GM12872 (cell line): ENCODE measurements around the gene RNF212B.
A peak's percentile ranks its signal among the peaks of the same experiment; 100 is the strongest.

Experiments used
- CTCF ChIP-seq: IDR thresholded peaks from 3 replicates; pipeline ENCODE4 v1.5.1; 2011; ENCODE audit warnings: low read depth, mild to moderate bottlenecking, low read length, moderate library complexity; ENCODE audit not compliant: insufficient read depth

The RNF212B gene

GRCh38 chr14:23299211-23299957 lies 61.6 kb downstream of the RNF212B start:
- peak; percentile 32; the same call in 1 of the 3 replicates for TF ChIP-seq CTCF

GRCh38 chr14:23299986-23300686 lies 62.4 kb downstream of the RNF212B start:
- no peak for TF ChIP-seq CTCF

DNA sequence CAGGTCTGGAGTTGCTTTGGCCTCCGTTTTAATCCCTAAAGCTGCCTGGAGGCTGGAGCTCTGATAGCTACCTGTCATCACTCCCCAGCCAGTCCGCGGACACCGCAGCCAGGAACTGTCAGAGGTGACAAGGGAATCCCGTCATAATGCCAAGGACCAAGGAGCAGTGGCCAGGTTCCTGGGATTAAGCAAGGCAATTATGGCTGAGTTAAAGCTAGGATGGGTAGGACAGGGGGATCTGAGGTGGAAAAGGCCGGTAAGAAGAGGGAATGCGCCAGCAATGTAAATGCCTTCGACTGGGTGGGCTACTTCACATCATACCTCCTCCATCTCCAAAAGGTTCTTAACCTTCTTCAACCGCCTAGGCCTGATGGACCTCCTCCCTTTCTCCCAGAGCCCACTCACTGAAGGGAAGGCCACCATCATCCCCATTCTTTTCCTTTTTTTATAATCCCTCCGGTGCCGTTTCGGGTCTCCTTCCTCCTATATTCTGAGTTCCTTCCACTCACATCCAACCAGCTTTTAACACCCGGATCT lies 63.0 kb downstream of the RNF212B start:
- TF ChIP-seq CTCF, result no peak

GRCh38 chr14:23301288-23301968 lies 63.7 kb downstream of the RNF212B start:
- TF ChIP-seq CTCF, result peak; percentile 69

GRCh38 chr14:23301969-23302289 lies 64.2 kb downstream of the RNF212B start:
- TF ChIP-seq CTCF, result no peak

DNA sequence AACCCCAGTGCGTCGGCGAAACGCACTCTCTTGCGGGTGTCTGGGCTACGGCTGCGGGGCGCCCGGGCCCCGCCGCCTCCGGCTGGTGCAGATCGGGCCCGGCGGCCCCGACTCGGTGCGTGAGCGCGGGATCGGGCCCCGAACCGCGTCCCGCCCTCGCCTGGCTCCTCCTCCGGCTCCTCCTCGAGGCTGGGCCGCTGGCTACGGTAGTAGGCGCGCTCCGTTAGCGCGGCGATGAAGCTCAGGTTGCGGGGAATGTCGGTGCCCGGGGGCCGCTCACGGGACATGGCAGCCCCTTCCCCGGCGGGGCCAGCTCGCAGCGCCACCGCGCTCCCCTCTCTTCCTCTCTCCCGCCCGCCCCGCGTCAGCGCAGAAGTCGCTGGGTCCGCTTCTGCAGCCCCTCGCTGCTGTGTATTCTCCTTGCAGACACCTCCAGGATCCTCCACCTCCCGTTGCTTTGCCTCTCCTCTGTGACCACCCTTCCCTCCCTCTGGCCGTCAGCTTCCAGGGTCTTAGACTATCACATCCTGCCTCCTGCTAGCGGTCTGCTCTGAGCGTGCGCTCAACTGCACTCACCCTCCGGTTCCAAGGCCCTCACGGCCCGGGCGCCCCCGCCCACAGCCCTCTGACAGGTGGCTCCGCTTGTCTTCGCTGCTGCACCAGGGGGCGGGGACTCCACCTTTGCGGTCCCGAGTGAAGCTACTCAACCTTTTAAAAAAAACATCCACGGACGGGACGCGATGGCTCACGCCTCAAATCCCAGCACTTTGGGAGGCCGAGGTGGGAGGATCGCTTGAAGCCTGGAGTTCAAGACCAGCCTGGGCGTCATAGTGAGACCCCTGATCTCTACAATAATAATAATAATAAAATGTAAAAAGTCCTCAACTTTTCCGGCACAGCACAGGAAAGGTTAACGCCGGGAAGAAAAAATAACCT lies 64.8 kb downstream of the RNF212B start, which contains the start of gene PPP1R3E:
TSS of gene PPP1R3E (minus strand) at position 570 of the 936 bp plus-strand sequence. CDS start at position 287, 283 bp downstream.
- no peak for TF ChIP-seq CTCF
